HG02938 (cell line): ENCODE data around the gene CYP1A2.
"Not testable (repeated sequence)": the region's sequence is repeated elsewhere in the genome, so short reads cannot be mapped to it uniquely, and the experiment has no call there.

Experiments used
- ATAC-seq: cut with Tn5 transposase; IDR thresholded peaks from one replicate; pipeline ENCODE4 v1.9.1; 2021; ENCODE audit warnings: mild to moderate bottlenecking, moderate library complexity; ENCODE audit not compliant: unreplicated experiment

Gene CYP1A2

GRCh38 chr15:74738239-74738638 is 10.4 kb upstream of the CYP1A2 start:
- not testable (repeated sequence) for ATAC-seq

- ATAC-seq: no peak
Observed at GRCh38 chr15:74742422-74742821, 6.2 kb upstream of the CYP1A2 start.

- no peak for ATAC-seq
Observed at GRCh38 chr15:74746389-74746788, 2.3 kb upstream of the CYP1A2 start.

GRCh38 chr15:74749832-74750231 is 1.2 kb downstream of the CYP1A2 start:
- ATAC-seq: no peak

GRCh38 chr15:74750751-74751150 is 2.1 kb downstream of the CYP1A2 start:
- ATAC-seq: no peak

GRCh38 chr15:74752011-74752410 is 3.4 kb downstream of the CYP1A2 start:
- no peak for ATAC-seq

- ATAC-seq: no peak
Observed at GRCh38 chr15:74752531-74752930, 3.9 kb downstream of the CYP1A2 start.

- ATAC-seq: no peak
Observed at GRCh38 chr15:74754593-74755215, 6.1 kb downstream of the CYP1A2 start.

GRCh38 chr15:74758736-74759135 is 10.1 kb downstream of the CYP1A2 start:
- ATAC-seq: no peak

- no peak for ATAC-seq
Observed at GRCh38 chr15:74762791-74763150, 14.1 kb downstream of the CYP1A2 start.

- no peak for ATAC-seq
Observed at GRCh38 chr15:74763416-74763815, 14.8 kb downstream of the CYP1A2 start.

GRCh38 chr15:74767167-74768098 is 18.8 kb downstream of the CYP1A2 start:
- no peak for ATAC-seq

- ATAC-seq: no peak
Observed at GRCh38 chr15:74768099-74768770, 19.6 kb downstream of the CYP1A2 start.

GRCh38 chr15:74768771-74769342 is 20.2 kb downstream of the CYP1A2 start:
- ATAC-seq: no peak

GRCh38 chr15:74769463-74770025 is 20.9 kb downstream of the CYP1A2 start:
- no peak for ATAC-seq

- ATAC-seq: no peak
Observed at GRCh38 chr15:74770211-74770903, 21.7 kb downstream of the CYP1A2 start.

- ATAC-seq: no peak
Observed at GRCh38 chr15:74773329-74773728, 24.7 kb downstream of the CYP1A2 start.

GRCh38 chr15:74773731-74774252 is 25.1 kb downstream of the CYP1A2 start:
- ATAC-seq: no peak

- no peak for ATAC-seq
Observed at GRCh38 chr15:74775132-74775562, 26.5 kb downstream of the CYP1A2 start.

GRCh38 chr15:74775894-74776293 is 27.2 kb downstream of the CYP1A2 start:
- no peak for ATAC-seq
